HCT116 (cell line): ENCODE data around the gene DR1. TPM values are rescaled to one million over a fixed set of nuclear protein-coding genes. Genes with fewer than 3 reads are reported as not detected.

Experiments
- ATAC-seq: fragments of 200-7000 bp; cut with Tn5 transposase; 2 replicates; pipeline ENCODE4 v1.9.1; 2020; ENCODE audit warnings: mild to moderate bottlenecking, moderate library complexity
- BruUV-seq: library from RNA; stranded (reverse); fragments of 400-500 nt; replicated peaks from 2 replicates; lab custom pipeline; 2021; lab: Mats Ljungman, UMichigan
- CTCF ChIA-PET: fragments of 300-600 bp; sonication (Branson Sonifier 250); formaldehyde crosslinking; loops from one replicate; lab custom pipeline; 2021; ENCODE audit warnings: antibody characterized with exemption; lab: Charles Lee
- POLR2A ChIA-PET: fragments of 300-600, 350-600 bp; sonication (Branson Sonifier 250); formaldehyde crosslinking; loops from one replicate; lab custom pipeline; 2021; ENCODE audit warnings: antibody characterized with exemption; lab: Charles Lee
- RAD21 ChIA-PET, 2 experiments: fragments of 300-600 bp; sonication (Branson Sonifier 250); formaldehyde crosslinking; loops; one replicate each; lab custom pipeline; 2023; ENCODE audit warnings: low total read pairs in 2 of 2; ENCODE audit not compliant: uncharacterized antibody in 2 of 2, unreplicated experiment in 2 of 2, low non-redundant PET in 1 of 2; lab: Charles Lee
- DNase-seq: peaks from one replicate; pipeline ENCODE4 v3.0.0-alpha.2; 2010; ENCODE audit warnings: low read depth, low spot score
- H2AFZ ChIP-seq: fragments of 200-600 bp; shearing (Covaris generic), sonication (generic); 2 replicates; pipeline ENCODE4 v1.6.1; 2017; ENCODE audit warnings: low read depth, mixed run types, mixed read lengths, antibody characterized with exemption, low read length; ENCODE audit not compliant: poor library complexity, severe bottlenecking
- H3K27ac ChIP-seq: 2 replicates; pipeline ENCODE4 v1.5.1; 2012; ENCODE audit warnings: low read depth, low read length
- H3K27me3 ChIP-seq: fragments of 200-600 bp; sonication (generic); 2 replicates; pipeline ENCODE4 v1.6.1; 2016; ENCODE audit warnings: mixed run types, low read length, mixed read lengths; ENCODE audit not compliant: insufficient read depth
- H3K36me3 ChIP-seq, 2 experiments: fragments of 200-500 bp in 1 of 2; fragments of 200-600 bp in 1 of 2; sonication (Bioruptor generic) in 1 of 2; sonication (generic) in 1 of 2; 2 replicates each; pipeline versions ENCODE4 v1.5.1 to v1.6.1; 2014 to 2016; ENCODE audit warnings: low read length in 2 of 2, inconsistent platforms in 1 of 2, mixed read lengths in 1 of 2, mixed run types in 1 of 2; ENCODE audit not compliant: insufficient read depth in 2 of 2, control insufficient read depth in 1 of 2
- H3K4me1 ChIP-seq, 2 experiments: fragments of 200-600 bp in 1 of 2; sonication (generic) in 1 of 2; 2 replicates each; pipeline versions ENCODE4 v1.5.1 to v1.6.1; 2012 to 2017; ENCODE audit warnings: low read length in 2 of 2, inconsistent platforms in 1 of 2, mild to moderate bottlenecking in 1 of 2, mixed read lengths in 1 of 2, mixed run types in 1 of 2, moderate library complexity in 1 of 2; ENCODE audit not compliant: insufficient read depth in 2 of 2, control insufficient read depth in 1 of 2
- H3K4me2 ChIP-seq: fragments of 200-600 bp; sonication (generic); 2 replicates; pipeline ENCODE4 v1.6.1; 2017; ENCODE audit warnings: mixed run types, low read length, mixed read lengths
- H3K4me3 ChIP-seq, 2 experiments: fragments of 200-600 bp in 1 of 2; sonication (generic) in 1 of 2; replicated peaks in 1 of 2; 2 replicates each; pipeline ENCODE4 v1.5.1; 2011 to 2016; ENCODE audit warnings: low read length in 2 of 2, control low read depth in 1 of 2, low read depth in 1 of 2, mild to moderate bottlenecking in 1 of 2, mixed read lengths in 1 of 2, mixed run types in 1 of 2
- H3K79me2 ChIP-seq: fragments of 200-600 bp; sonication (generic); 2 replicates; pipeline ENCODE4 v1.6.1; 2017; ENCODE audit warnings: mild to moderate bottlenecking, mixed run types, low read length, moderate library complexity, mixed read lengths; ENCODE audit not compliant: insufficient read depth
- H3K9ac ChIP-seq: fragments of 200-600 bp; sonication (generic); 2 replicates; pipeline ENCODE4 v1.6.1; 2016; ENCODE audit warnings: low read length, mixed read lengths
- H3K9me2 ChIP-seq: fragments of 200-600 bp; sonication (generic), shearing (Covaris generic); 2 replicates; pipeline ENCODE4 v1.6.1; 2017; ENCODE audit warnings: mixed run types, mild to moderate bottlenecking, moderate library complexity; ENCODE audit not compliant: insufficient read depth
- H3K9me3 ChIP-seq, 2 experiments: fragments of 200-500 bp in 1 of 2; fragments of 200-600 bp in 1 of 2; sonication (Bioruptor generic) in 1 of 2; sonication (generic) in 1 of 2; 2 replicates each; pipeline ENCODE4 v1.6.1; 2014 to 2017; ENCODE audit warnings: low read length in 2 of 2, mixed read lengths in 2 of 2, inconsistent platforms in 1 of 2, low read depth in 1 of 2, mild to moderate bottlenecking in 1 of 2, mixed run types in 1 of 2, moderate library complexity in 1 of 2; ENCODE audit not compliant: control insufficient read depth in 1 of 2, insufficient read depth in 1 of 2
- H4K20me1 ChIP-seq: fragments of 200-600 bp; sonication (generic), shearing (Covaris generic); 2 replicates; pipeline ENCODE4 v1.6.1; 2017; ENCODE audit warnings: mixed run types, mild to moderate bottlenecking, moderate library complexity; ENCODE audit not compliant: insufficient read depth
- ATF3 ChIP-seq: IDR thresholded peaks from 2 replicates; pipeline ENCODE4 v1.6.1; 2012
- CBX3 ChIP-seq: IDR thresholded peaks from 2 replicates; pipeline ENCODE4 v1.6.1; 2012; ENCODE audit warnings: low read depth
- CEBPB ChIP-seq: IDR thresholded peaks from 2 replicates; pipeline ENCODE4 v1.6.1; 2012; ENCODE audit warnings: low read depth
- CTCF ChIP-seq, 3 experiments: fragments of 200-600 bp in 1 of 3; sonication (generic) in 1 of 3; IDR thresholded peaks in 2 of 3; conservative IDR thresholded peaks in 1 of 3; 2 replicates each; pipeline ENCODE4 v1.5.1; 2012 to 2017; ENCODE audit warnings: low read depth in 2 of 3, low read length in 2 of 3, antibody characterized with exemption in 1 of 3, borderline replicate concordance in 1 of 3, control low read depth in 1 of 3, mild to moderate bottlenecking in 1 of 3, mixed read lengths in 1 of 3, mixed run types in 1 of 3, moderate library complexity in 1 of 3; ENCODE audit not compliant: insufficient read depth in 1 of 3
- ELF1 ChIP-seq: IDR thresholded peaks from 2 replicates; pipeline ENCODE4 v1.6.1; 2012; ENCODE audit warnings: low read depth, borderline replicate concordance
- FOSL1 ChIP-seq: IDR thresholded peaks from 2 replicates; pipeline ENCODE4 v1.6.1; 2012; ENCODE audit warnings: low read depth
- MAX ChIP-seq: IDR thresholded peaks from 2 replicates; pipeline ENCODE4 v1.6.1; 2012
- POLR2A ChIP-seq: IDR thresholded peaks from 2 replicates; pipeline ENCODE4 v1.7.0; 2011; ENCODE audit warnings: borderline replicate concordance; ENCODE audit not compliant: insufficient read depth, insufficient read length; ENCODE audit errors: extremely low read depth
- REST ChIP-seq: IDR thresholded peaks from 2 replicates; pipeline ENCODE4 v1.6.1; 2012; ENCODE audit warnings: low read depth
- SIN3A ChIP-seq: IDR thresholded peaks from 2 replicates; pipeline ENCODE4 v1.6.1; 2012; ENCODE audit warnings: low read depth
- SP1 ChIP-seq: IDR thresholded peaks from 2 replicates; pipeline ENCODE4 v1.6.1; 2012; ENCODE audit warnings: low read depth
- SRF ChIP-seq: IDR thresholded peaks from 2 replicates; pipeline ENCODE4 v1.6.1; 2012; ENCODE audit warnings: low read depth
- YY1 ChIP-seq: IDR thresholded peaks from 2 replicates; pipeline ENCODE4 v1.6.1; 2011; ENCODE audit warnings: low read length, low read depth, moderate library complexity, mild to moderate bottlenecking; ENCODE audit not compliant: insufficient replicate concordance; ENCODE audit errors: extremely low read depth
- ZFX ChIP-seq: fragments of 450-650 bp; IDR thresholded peaks from 2 replicates; pipeline ENCODE4 v1.6.1; 2017
- ZNF274 ChIP-seq: fragments of 200-500 bp; sonication (Bioruptor generic); IDR thresholded peaks from 2 replicates; pipeline ENCODE4 v1.6.1; 2014; ENCODE audit warnings: mild to moderate bottlenecking, low read depth, low read length, inconsistent platforms
- intact Hi-C: fragments of 100-400 bp; cut with micrococcal nuclease; formaldehyde crosslinking; loops from 2 replicates; pipeline ENCODE4 v1.10.0; 2022
- total RNA-seq: library from RNA; stranded (reverse); gene quantifications from one replicate; pipeline ENCODE4 v1.2.1, GENCODE V29; 2021; ENCODE audit not compliant: unreplicated experiment

The DR1 gene
- total RNA-seq, 1 experiment from 2014 or later, result 73.8 TPM

- no peak for TF ChIP-seq MAX
- TF ChIP-seq SIN3A, result no peak
- no peak for TF ChIP-seq SP1
- TF ChIP-seq POLR2A, result no peak
- TF ChIP-seq CEBPB, result no peak
- no peak for TF ChIP-seq ELF1
- no peak for TF ChIP-seq FOSL1
- TF ChIP-seq ATF3, result no peak
- TF ChIP-seq, all 23 proteins: peak for 0
These were observed 27.8 kb upstream of the DR1 start (continued) for GRCh38 chr1:93317943-93318342.

GRCh38 chr1:93321720-93322119, 24.0 kb upstream of the DR1 start:
- RAD21 ChIA-PET, result no interaction called here
- CTCF ChIA-PET, result no interaction called here
- POLR2A ChIA-PET, result no interaction called here
- H4K20me1 ChIP-seq, result no peaks in the 10 kb centered on the region
- H3K4me2 ChIP-seq, result no peak overlapping the region
- no peaks in the 10 kb centered on the region for H3K79me2 ChIP-seq
- no peak overlapping the region for H3K27ac ChIP-seq
- no peaks in the 10 kb centered on the region for H3K36me3 ChIP-seq
- no peaks in the 10 kb centered on the region for H3K9me2 ChIP-seq
- ATAC-seq (no peak), DNase-seq (no peak)
- H3K4me3 ChIP-seq, result no peak overlapping the region
- no peak overlapping the region for H3K9ac ChIP-seq
- no peaks in the 10 kb centered on the region for H3K27me3 ChIP-seq
- no peaks in the 10 kb centered on the region for H3K9me3 ChIP-seq
- no peak overlapping the region for H2AFZ ChIP-seq
- TF ChIP-seq CTCF (IDR thresholded peaks at IDR 0.05 in 2 of 3, conservative IDR thresholded peaks at IDR 0.05 in 1 of 3; ENCODE audit: borderline replicate concordance in 1 of 3, insufficient read depth in 1 of 3, low read depth in 2 of 3, low read length in 2 of 3), result no peak
- no peak for TF ChIP-seq YY1
- TF ChIP-seq ZFX, result no peak
- no peak for TF ChIP-seq REST
- no peak for TF ChIP-seq SRF
- TF ChIP-seq CBX3, result no peak
- no peak for TF ChIP-seq SIN3A
- TF ChIP-seq SP1, result no peak
- no peak for TF ChIP-seq ZNF274
- peaks cover 4 to 17% of the 10 kb centered on the region in 2 experiments; a peak in 3 of 4 replicates for H3K4me1 ChIP-seq
- intact Hi-C loops, result no loop called here
- no TSS peak for BruUV-seq
